MCF 10A (cell line): ENCODE data around the gene CCDC33. TPM values are rescaled to one million over a fixed set of nuclear protein-coding genes. Genes with fewer than 3 reads are reported as not detected.

Source experiments
- BruUV-seq: library from RNA; stranded (reverse); fragments of 400-500 nt; replicated peaks from 2 replicates; lab custom pipeline; 2021; lab: Mats Ljungman, UMichigan
- CTCF ChIA-PET: fragments of 300-600 bp; sonication (Branson Sonifier 250); formaldehyde crosslinking; extraction: SDS; loops from one replicate; lab custom pipeline; 2021; ENCODE audit warnings: antibody characterized with exemption, inconsistent platforms; lab: Yijun Ruan, JAX
- POLR2A ChIA-PET: fragments of 300-600, 350-650 bp; sonication (Branson Sonifier 250); formaldehyde crosslinking; extraction: SDS; loops from one replicate; lab custom pipeline; 2020; ENCODE audit warnings: antibody characterized with exemption, inconsistent platforms; lab: Yijun Ruan, JAX
- DNase-seq: peaks from one replicate; pipeline ENCODE4 v3.0.0-alpha.2; 2018; ENCODE audit not compliant: unreplicated experiment
- H3K27ac Mint-ChIP-seq: one replicate; pipeline ENCODE4 v1.8.0; 2022; ENCODE audit warnings: mild to moderate bottlenecking, low read depth, mixed read lengths; ENCODE audit not compliant: unreplicated experiment
- H3K27me3 Mint-ChIP-seq: one replicate; pipeline ENCODE4 v1.8.0; 2022; ENCODE audit warnings: mixed read lengths; ENCODE audit not compliant: insufficient read depth, unreplicated experiment
- H3K36me3 Mint-ChIP-seq: one replicate; pipeline ENCODE4 v1.8.0; 2022; ENCODE audit warnings: mild to moderate bottlenecking, moderate library complexity, mixed read lengths; ENCODE audit not compliant: insufficient read depth, unreplicated experiment
- H3K4me1 Mint-ChIP-seq: one replicate; pipeline ENCODE4 v1.8.0; 2022; ENCODE audit warnings: mixed read lengths; ENCODE audit not compliant: insufficient read depth, unreplicated experiment
- H3K4me3 Mint-ChIP-seq: one replicate; pipeline ENCODE4 v1.8.0; 2022; ENCODE audit warnings: mild to moderate bottlenecking, moderate library complexity, mixed read lengths; ENCODE audit not compliant: unreplicated experiment
- H3K9me3 Mint-ChIP-seq: one replicate; pipeline ENCODE4 v1.8.0; 2022; ENCODE audit warnings: mixed read lengths; ENCODE audit not compliant: unreplicated experiment
- CTCF ChIP-seq: fragments of 200-600 bp; IDR thresholded peaks from one replicate; pipeline ENCODE4 v1.8.0; 2022; ENCODE audit warnings: antibody characterized with exemption, mild to moderate bottlenecking; ENCODE audit not compliant: unreplicated experiment
- intact Hi-C: fragments of 100-400 bp; cut with micrococcal nuclease; formaldehyde crosslinking; loops from 2 replicates; pipeline ENCODE4 v1.14.1; 2022
- total RNA-seq: library from RNA; stranded (reverse); gene quantifications from 2 replicates; pipeline ENCODE4 v1.2.3, GENCODE V29; 2022

Gene CCDC33
- total RNA-seq, 1 experiment from 2014 or later, result not detected

GRCh38 chr15:74197176-74197965 is 38.8 kb upstream of the CCDC33 start:
- no TSS peak for BruUV-seq
- intact Hi-C loops, result no loop called here
- H3K4me3 Mint-ChIP-seq, result no peak overlapping the region
- H3K27me3 Mint-ChIP-seq, result no peaks in the 10 kb centered on the region
- TF ChIP-seq CTCF, result no peak
- ChIA-PET CTCF (interaction anchor here (0.6 kb wide), 1 partner anchor 437 kb away, joined by 3 read pairs; no protein-coding TSS in a partner anchor), POLR2A (interaction anchor here (0.7 kb wide), 1 partner anchor 572 kb away, joined by 3 read pairs; no protein-coding TSS in a partner anchor)
- H3K9me3 Mint-ChIP-seq, result no peaks in the 10 kb centered on the region
- peaks cover 37% of the 10 kb centered on the region for H3K4me1 Mint-ChIP-seq
- no peaks in the 10 kb centered on the region for H3K36me3 Mint-ChIP-seq
- H3K27ac Mint-ChIP-seq, result no peak overlapping the region
- no peak for DNase-seq

- H3K36me3 Mint-ChIP-seq, result no peaks in the 10 kb centered on the region
- intact Hi-C loops, result no loop called here
- no peak for DNase-seq
- ChIA-PET CTCF (interaction anchor here (0.6 to 0.7 kb wide), 2 partner anchors 148 to 168 kb away, joined by 3 to 4 read pairs; no protein-coding TSS in a partner anchor), POLR2A (no interaction called here)
- no peak overlapping the region for H3K4me3 Mint-ChIP-seq
- no peaks in the 10 kb centered on the region for H3K9me3 Mint-ChIP-seq
- BruUV-seq, result no TSS peak
- no peaks in the 10 kb centered on the region for H3K27me3 Mint-ChIP-seq
- no peak overlapping the region for H3K27ac Mint-ChIP-seq
- TF ChIP-seq CTCF, result no peak
- peaks cover 29% of the 10 kb centered on the region for H3K4me1 Mint-ChIP-seq
Measured at GRCh38 chr15:74199297-74199652, 36.9 kb upstream of the CCDC33 start.

GRCh38 chr15:74200412-74200815 is 35.7 kb upstream of the CCDC33 start:
- no peak overlapping the region for H3K4me3 Mint-ChIP-seq
- ChIA-PET POLR2A (interaction anchor here (0.5 to 1.2 kb wide), 6 partner anchors 10 to 398 kb away, joined by 3 to 8 read pairs (median 3); no protein-coding TSS in a partner anchor), CTCF (interaction anchor here (0.6 to 1.2 kb wide), 3 partner anchors 102 to 236 kb away, joined by 3 read pairs; no protein-coding TSS in a partner anchor)
- no peak overlapping the region for H3K27ac Mint-ChIP-seq
- no TSS peak for BruUV-seq
- no peak for TF ChIP-seq CTCF
- H3K9me3 Mint-ChIP-seq, result no peaks in the 10 kb centered on the region
- peaks cover 29% of the 10 kb centered on the region for H3K4me1 Mint-ChIP-seq
- no peaks in the 10 kb centered on the region for H3K27me3 Mint-ChIP-seq
- H3K36me3 Mint-ChIP-seq, result no peaks in the 10 kb centered on the region
- peak; percentile 98 for DNase-seq
- intact Hi-C loops, result no loop called here

GRCh38 chr15:74200871-74201419 is 35.2 kb upstream of the CCDC33 start:
- Mint-ChIP-seq H3K36me3 (no peaks in the 10 kb centered on the region), H3K27ac (no peak overlapping the region), H3K9me3 (no peaks in the 10 kb centered on the region), H3K4me1 (peaks cover 29% of the 10 kb centered on the region), H3K4me3 (no peak overlapping the region), H3K27me3 (no peaks in the 10 kb centered on the region)
- BruUV-seq, result no TSS peak
- ChIA-PET CTCF (interaction anchor here (0.6 to 1.2 kb wide), 3 partner anchors 102 to 360 kb away, joined by 3 read pairs; no protein-coding TSS in a partner anchor), POLR2A (interaction anchor here (0.5 to 1.2 kb wide), 7 partner anchors 10 to 1356 kb away, joined by 3 to 8 read pairs (median 3); no protein-coding TSS in a partner anchor)
- peak; percentile 56 for DNase-seq
- no peak for TF ChIP-seq CTCF
- intact Hi-C loops, result no loop called here
